Ascending aorta (tissue), 2 donors: ENCODE data around the gene UBE2O. TPM values are rescaled to one million over a fixed set of nuclear protein-coding genes. Genes with fewer than 3 reads are reported as not detected.
"Not testable (repeated sequence)": the region's sequence is repeated elsewhere in the genome, so short reads cannot be mapped to it uniquely, and the experiment has no call there.

ENCODE experiments used
- DNase-seq, 2 donors: peaks; one replicate each; pipeline ENCODE4 v3.0.0-alpha.2; 2019; ENCODE audit warnings: low spot score in 2 of 2
- H3K27ac ChIP-seq, 2 donors: fragments of 200-600 bp; sonication (generic); one replicate each; pipeline ENCODE4 v1.5.1; 2016 to 2017; ENCODE audit warnings: mild to moderate bottlenecking in 1 of 2
- H3K27me3 ChIP-seq: fragments of 200-600 bp; sonication (generic); one replicate; pipeline ENCODE4 v1.5.1; 2017
- H3K36me3 ChIP-seq, 2 donors: fragments of 200-600 bp; sonication (generic); one replicate each; pipeline ENCODE4 v1.5.1; 2016
- H3K4me1 ChIP-seq, 2 donors: fragments of 200-600 bp; sonication (generic); one replicate each; pipeline ENCODE4 v1.5.1; 2016 to 2017; ENCODE audit warnings: mild to moderate bottlenecking in 1 of 2
- H3K4me3 ChIP-seq, 2 donors: fragments of 200-600 bp; sonication (generic); one replicate each; pipeline ENCODE4 v1.5.1; 2016 to 2017; ENCODE audit warnings: mild to moderate bottlenecking in 1 of 2
- H3K9me3 ChIP-seq, 2 donors: fragments of 200-600 bp; sonication (generic); one replicate each; pipeline ENCODE4 v1.5.1; 2016
- intact Hi-C: fragments of 100-400 bp; cut with DNase I; formaldehyde crosslinking; loops from one replicate; pipeline ENCODE4 v1.15.1; 2023
- total RNA-seq: library from RNA; depleted of rRNA; stranded (reverse); fragments of >200 nt; gene quantifications from one replicate; pipeline ENCODE4 v1.1.0, GENCODE V29; 2016
- TF ChIP-seq, protein P1 (sequence below), 3 experiments: fragments of 200-600 bp in 2 of 3; fragments of 450-650 bp in 1 of 3; sonication (generic) in 2 of 3; IDR thresholded peaks; one replicate each; pipeline ENCODE4 v1.5.1; 2016 to 2019; ENCODE audit warnings: antibody characterized with exemption in 3 of 3, mild to moderate bottlenecking in 1 of 3, moderate library complexity in 1 of 3

The UBE2O gene
- total RNA-seq, 1 donor from 2014 or later: 19.6 TPM

DNA sequence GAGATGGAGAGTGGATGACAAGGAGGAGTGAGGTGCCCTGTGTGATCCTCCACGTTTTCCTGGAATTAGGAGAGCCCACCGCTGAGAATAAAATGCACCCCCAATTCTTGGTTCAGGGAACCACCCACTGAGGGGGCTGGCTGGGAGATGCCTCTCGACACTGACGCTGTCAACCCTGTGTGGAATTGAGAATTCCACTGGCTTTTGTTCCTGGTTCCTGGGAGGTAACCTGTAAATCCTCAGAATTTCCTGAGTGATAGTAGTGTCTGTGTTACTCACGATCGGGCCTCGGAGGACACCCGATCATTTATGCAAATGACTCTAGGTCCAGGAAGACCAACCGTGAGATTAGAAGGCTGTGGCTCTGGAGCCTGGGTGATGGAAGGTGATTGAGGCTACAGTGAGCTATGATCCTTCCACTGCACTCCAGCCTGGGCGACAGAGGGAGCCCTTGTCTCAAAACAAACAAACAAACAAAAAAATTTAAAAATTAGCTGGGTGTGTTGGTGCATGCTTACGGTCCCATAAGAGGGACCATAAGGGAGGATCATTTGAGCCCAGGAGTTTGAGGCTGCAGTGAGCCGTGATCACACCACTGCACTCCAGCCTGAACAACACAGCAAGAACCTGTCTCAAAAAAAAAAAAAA is 87.6 kb downstream of the UBE2O start:
- intact Hi-C loops: no loop called here
- Histone ChIP-seq H3K4me1 (no peaks in the 10 kb centered on the region), H3K27me3 (no peaks in the 10 kb centered on the region), H3K36me3 (no peaks in the 10 kb centered on the region), H3K9me3 (no peaks in the 10 kb centered on the region), H3K27ac (no peak overlapping the region), H3K4me3 (no peak overlapping the region)
- DNase-seq: no peak
- TF ChIP-seq, protein P1, sequence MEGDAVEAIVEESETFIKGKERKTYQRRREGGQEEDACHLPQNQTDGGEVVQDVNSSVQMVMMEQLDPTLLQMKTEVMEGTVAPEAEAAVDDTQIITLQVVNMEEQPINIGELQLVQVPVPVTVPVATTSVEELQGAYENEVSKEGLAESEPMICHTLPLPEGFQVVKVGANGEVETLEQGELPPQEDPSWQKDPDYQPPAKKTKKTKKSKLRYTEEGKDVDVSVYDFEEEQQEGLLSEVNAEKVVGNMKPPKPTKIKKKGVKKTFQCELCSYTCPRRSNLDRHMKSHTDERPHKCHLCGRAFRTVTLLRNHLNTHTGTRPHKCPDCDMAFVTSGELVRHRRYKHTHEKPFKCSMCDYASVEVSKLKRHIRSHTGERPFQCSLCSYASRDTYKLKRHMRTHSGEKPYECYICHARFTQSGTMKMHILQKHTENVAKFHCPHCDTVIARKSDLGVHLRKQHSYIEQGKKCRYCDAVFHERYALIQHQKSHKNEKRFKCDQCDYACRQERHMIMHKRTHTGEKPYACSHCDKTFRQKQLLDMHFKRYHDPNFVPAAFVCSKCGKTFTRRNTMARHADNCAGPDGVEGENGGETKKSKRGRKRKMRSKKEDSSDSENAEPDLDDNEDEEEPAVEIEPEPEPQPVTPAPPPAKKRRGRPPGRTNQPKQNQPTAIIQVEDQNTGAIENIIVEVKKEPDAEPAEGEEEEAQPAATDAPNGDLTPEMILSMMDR (IDR thresholded peaks at IDR 0.05): no peak

- Histone ChIP-seq H3K27ac (no peak overlapping the region), H3K36me3 (no peaks in the 10 kb centered on the region), H3K4me1 (no peaks in the 10 kb centered on the region), H3K27me3 (no peaks in the 10 kb centered on the region), H3K4me3 (no peak overlapping the region), H3K9me3 (no peaks in the 10 kb centered on the region)
- intact Hi-C loops: no loop called here
- DNase-seq: no peak
- TF ChIP-seq, protein P1 (IDR thresholded peaks at IDR 0.05): no peak
Measured at GRCh38 chr17:76363107-76363842, 89.7 kb downstream of the UBE2O start.

GRCh38 chr17:76360461-76360860 is 92.5 kb downstream of the UBE2O start:
- Histone ChIP-seq H3K27ac (no peak overlapping the region), H3K27me3 (no peaks in the 10 kb centered on the region), H3K4me1 (no peaks in the 10 kb centered on the region), H3K9me3 (no peaks in the 10 kb centered on the region), H3K36me3 (no peaks in the 10 kb centered on the region), H3K4me3 (no peak overlapping the region)
- intact Hi-C loops: no loop called here
- TF ChIP-seq, protein P1 (IDR thresholded peaks at IDR 0.05): no peak
- no peak for DNase-seq

DNA sequence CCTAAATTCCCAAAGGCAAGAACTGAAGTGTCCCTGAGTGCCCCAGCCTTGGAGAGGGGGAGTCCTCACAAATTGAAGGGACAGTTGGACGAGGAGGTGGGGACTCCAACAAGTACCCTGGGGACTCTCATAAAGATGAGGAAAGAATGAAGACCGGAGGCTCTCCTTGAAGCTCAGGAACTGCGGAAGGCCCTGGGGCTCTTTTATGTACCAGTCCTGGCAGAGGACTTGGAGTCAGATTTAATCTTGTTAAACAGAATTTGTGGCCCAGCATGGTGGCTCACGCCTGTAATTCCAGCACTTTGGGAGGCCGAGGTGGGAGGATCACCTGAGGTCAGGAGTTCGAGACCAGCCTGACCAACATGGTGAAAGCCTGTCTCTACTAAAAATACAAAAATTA is 93.2 kb downstream of the UBE2O start:
- H3K36me3 ChIP-seq, intact Hi-C loops, H3K4me1 ChIP-seq, H3K27me3 ChIP-seq, H3K4me3 ChIP-seq, H3K27ac ChIP-seq, H3K9me3 ChIP-seq, DNase-seq: not testable (repeated sequence)

DNA sequence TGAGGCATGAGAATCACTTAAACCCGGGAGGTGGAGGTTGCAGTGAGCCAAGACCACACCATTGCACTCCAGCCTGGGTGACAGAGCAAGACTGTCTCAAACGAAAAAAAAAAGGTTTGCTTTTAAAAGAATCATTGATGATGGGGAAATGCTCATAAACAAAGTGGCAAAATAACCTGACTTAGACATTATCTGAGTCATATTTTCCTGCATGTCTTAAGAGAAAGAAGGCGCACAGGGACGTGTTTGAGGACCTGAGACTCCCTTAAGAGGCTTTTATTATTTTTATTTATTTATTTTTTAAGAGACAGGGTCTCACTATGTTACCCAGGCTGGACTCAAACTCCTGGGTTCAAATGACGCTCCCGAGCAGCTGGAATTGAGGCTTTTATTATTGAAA is 93.6 kb downstream of the UBE2O start:
- no peak overlapping the region for H3K27ac ChIP-seq
- DNase-seq: no peak
- no peaks in the 10 kb centered on the region for H3K27me3 ChIP-seq
- TF ChIP-seq, protein P1 (IDR thresholded peaks at IDR 0.05): no peak
- H3K4me1 ChIP-seq: peaks cover 0 to 4% of the 10 kb centered on the region in 2 donors
- H3K36me3 ChIP-seq: no peaks in the 10 kb centered on the region
- H3K9me3 ChIP-seq: no peaks in the 10 kb centered on the region
- intact Hi-C loops: no loop called here
- no peak overlapping the region for H3K4me3 ChIP-seq

- intact Hi-C loops: no loop called here
- H3K36me3 ChIP-seq: no peaks in the 10 kb centered on the region
- TF ChIP-seq, protein P1 (IDR thresholded peaks at IDR 0.05): no peak
- DNase-seq: no peak
- peaks cover 0 to 6% of the 10 kb centered on the region in 2 donors for H3K4me1 ChIP-seq
- H3K4me3 ChIP-seq: no peak overlapping the region
- H3K9me3 ChIP-seq: no peaks in the 10 kb centered on the region
- no peak overlapping the region for H3K27ac ChIP-seq
- no peaks in the 10 kb centered on the region for H3K27me3 ChIP-seq
Measured at GRCh38 chr17:76357597-76358158, 95.3 kb downstream of the UBE2O start.
